HepG2 (cell line): Measurements from ENCODE around the gene ZDHHC21.

Experiments
- CTCF ChIP-seq: sonication (generic); formaldehyde crosslinking; IDR thresholded peaks from 2 replicates; pipeline ENCODE4 v1.5.0; 2020; ENCODE audit warnings: mild to moderate bottlenecking, missing genetic modification reagents, moderate library complexity
- ETV5 ChIP-seq: IDR thresholded peaks from 2 replicates; pipeline ENCODE4 v1.6.1; 2018; ENCODE audit warnings: missing biosample characterization, missing genetic modification reagents, inconsistent platforms, borderline replicate concordance
- HNRNPL ChIP-seq: fragments of 200-400 bp; formaldehyde crosslinking; IDR thresholded peaks from 2 replicates; pipeline ENCODE4 v1.6.1; 2017; ENCODE audit warnings: mild to moderate bottlenecking, low read depth, low read length
- IRX3 ChIP-seq: sonication (generic); formaldehyde crosslinking; IDR thresholded peaks from 2 replicates; pipeline ENCODE4 v1.8.1; 2023; ENCODE audit warnings: mild to moderate bottlenecking, low read depth, missing genetic modification reagents, borderline replicate concordance
- NFKB2 ChIP-seq: sonication (generic); formaldehyde crosslinking; IDR thresholded peaks from 2 replicates; pipeline ENCODE4 v1.4.0; 2020; ENCODE audit warnings: missing genetic modification reagents, borderline replicate concordance
- RBAK ChIP-seq: sonication (generic); formaldehyde crosslinking; IDR thresholded peaks from 2 replicates; pipeline ENCODE4 v1.5.1; 2020; ENCODE audit warnings: mild to moderate bottlenecking, missing genetic modification reagents
- RBM39 ChIP-seq: fragments of 200-400 bp; formaldehyde crosslinking; IDR thresholded peaks from one replicate; pipeline ENCODE4 v1.6.1; 2018; ENCODE audit warnings: antibody characterized with exemption, mild to moderate bottlenecking, low read depth, low read length; ENCODE audit not compliant: poor library complexity, severe bottlenecking
- SIN3A ChIP-seq: IDR thresholded peaks from 2 replicates; pipeline ENCODE4 v1.6.1; 2011; ENCODE audit warnings: low read depth, mild to moderate bottlenecking, control low read depth, low read length, borderline replicate concordance
- ZNF414 ChIP-seq: sonication (generic); formaldehyde crosslinking; IDR thresholded peaks from 2 replicates; pipeline ENCODE4 v1.5.0; 2020; ENCODE audit warnings: missing genetic modification reagents

DNA sequence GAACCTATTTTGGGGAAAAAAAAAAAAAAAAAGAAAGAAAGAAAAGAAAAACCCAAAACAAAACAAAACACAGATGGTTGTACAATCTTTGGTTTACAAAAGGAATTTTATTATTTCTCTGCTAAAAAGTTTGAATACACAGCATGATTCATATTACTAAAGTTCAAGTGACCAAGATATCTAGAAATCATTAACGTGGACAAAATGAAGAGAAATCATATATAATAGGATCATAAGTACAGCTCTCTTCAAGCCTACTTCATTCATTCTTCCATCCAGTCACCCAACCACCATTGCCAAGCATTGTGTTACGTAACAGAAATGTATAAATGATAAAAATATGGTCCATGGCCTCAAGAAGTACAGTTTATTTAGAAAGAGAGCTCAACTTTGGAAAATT lies 52.9 kb downstream of the ZDHHC21 start:
- no peak for TF ChIP-seq NFKB2 (CRISPR knock-in tag)
- no peak for TF ChIP-seq ETV5
- TF ChIP-seq RBAK = no peak
- no peak for TF ChIP-seq ZNF414 (CRISPR knock-in tag)
- no peak for TF ChIP-seq HNRNPL
- TF ChIP-seq SIN3A = no peak
- TF ChIP-seq IRX3 (CRISPR knock-in tag) = no peak
- no peak for TF ChIP-seq RBM39
- TF ChIP-seq CTCF (CRISPR knock-in tag) = no peak
